ENCODE data around the gene SPA17.

Gene SPA17

DNA sequence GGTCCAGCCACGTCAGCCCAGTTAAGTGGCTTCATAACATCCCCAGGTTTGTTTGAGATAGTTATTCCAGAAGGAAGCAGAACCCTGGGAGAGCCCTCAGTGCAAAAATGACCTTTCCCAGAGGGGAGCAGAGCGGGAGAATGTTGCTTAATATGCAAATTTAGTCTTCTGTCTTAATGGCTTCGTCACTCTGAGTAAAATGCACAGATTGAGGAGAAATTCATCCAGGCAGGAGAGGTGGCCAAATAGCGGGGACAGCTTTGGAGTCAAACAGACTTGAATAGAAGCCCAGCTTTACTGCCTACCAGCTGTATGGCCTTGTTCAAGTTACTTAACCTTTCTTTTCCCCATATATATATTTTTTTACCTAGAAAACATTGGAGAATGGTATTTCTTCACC lies 53.8 kb downstream of the SPA17 start:
- TF ChIP-seq, protein P1, sequence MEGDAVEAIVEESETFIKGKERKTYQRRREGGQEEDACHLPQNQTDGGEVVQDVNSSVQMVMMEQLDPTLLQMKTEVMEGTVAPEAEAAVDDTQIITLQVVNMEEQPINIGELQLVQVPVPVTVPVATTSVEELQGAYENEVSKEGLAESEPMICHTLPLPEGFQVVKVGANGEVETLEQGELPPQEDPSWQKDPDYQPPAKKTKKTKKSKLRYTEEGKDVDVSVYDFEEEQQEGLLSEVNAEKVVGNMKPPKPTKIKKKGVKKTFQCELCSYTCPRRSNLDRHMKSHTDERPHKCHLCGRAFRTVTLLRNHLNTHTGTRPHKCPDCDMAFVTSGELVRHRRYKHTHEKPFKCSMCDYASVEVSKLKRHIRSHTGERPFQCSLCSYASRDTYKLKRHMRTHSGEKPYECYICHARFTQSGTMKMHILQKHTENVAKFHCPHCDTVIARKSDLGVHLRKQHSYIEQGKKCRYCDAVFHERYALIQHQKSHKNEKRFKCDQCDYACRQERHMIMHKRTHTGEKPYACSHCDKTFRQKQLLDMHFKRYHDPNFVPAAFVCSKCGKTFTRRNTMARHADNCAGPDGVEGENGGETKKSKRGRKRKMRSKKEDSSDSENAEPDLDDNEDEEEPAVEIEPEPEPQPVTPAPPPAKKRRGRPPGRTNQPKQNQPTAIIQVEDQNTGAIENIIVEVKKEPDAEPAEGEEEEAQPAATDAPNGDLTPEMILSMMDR (IDR thresholded peaks at IDR 0.05; ENCODE audit: low read depth, low read length) = no peak
- no peak overlapping the region for H3K4me3 ChIP-seq (replicated peaks in 1 of 2; ENCODE audit: low read depth in 2 of 2, low read length in 2 of 2)
- DNase-seq (ENCODE audit: low read depth in 2 of 2) = no peak

DNA sequence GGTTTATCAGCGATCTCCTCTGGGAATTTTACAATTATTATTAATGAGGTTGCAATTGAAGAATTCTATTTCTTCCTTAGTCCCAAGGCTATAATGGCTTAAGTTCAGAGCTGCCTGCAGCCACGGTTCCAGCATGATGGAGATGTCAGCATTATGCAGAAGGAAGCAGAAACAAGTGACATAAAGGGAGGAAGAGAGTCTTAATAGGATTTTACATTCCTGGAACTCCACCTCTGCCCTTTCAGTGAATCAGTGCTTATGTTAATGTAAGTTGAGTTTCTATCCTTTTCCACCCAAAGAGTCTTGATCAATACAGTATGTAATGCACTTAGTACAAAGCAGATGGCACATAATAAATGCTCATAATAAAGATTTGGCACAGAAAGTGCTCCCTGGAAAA lies 54.4 kb downstream of the SPA17 start:
- DNase-seq (ENCODE audit: low read depth in 2 of 2) = no peak
- TF ChIP-seq, protein P1 (IDR thresholded peaks at IDR 0.05; ENCODE audit: low read depth, low read length) = no peak
- H3K4me3 ChIP-seq (replicated peaks in 1 of 2; ENCODE audit: low read depth in 2 of 2, low read length in 2 of 2) = no peak overlapping the region

DNA sequence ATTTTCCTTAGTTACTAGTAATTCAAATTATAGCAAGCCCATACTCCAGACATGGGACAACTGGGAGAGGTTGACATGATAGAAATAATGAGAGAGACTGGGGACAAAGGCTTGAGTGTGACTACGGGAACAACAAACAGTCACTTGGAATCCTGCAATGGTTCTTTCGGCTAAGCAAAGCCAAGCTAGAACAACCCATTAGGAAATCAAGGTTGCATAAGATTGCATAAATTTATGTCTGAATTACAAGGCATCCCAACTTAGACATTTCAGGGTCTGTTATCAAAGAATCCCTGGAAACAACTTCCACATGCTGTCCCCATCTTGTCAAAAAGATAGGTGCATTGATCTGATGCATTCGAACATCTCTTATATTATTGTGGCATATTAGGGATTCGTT lies 55.9 kb downstream of the SPA17 start:
- H3K4me3 ChIP-seq (replicated peaks in 1 of 2; ENCODE audit: low read depth in 2 of 2, low read length in 2 of 2) = no peak overlapping the region
- TF ChIP-seq, protein P1 (IDR thresholded peaks at IDR 0.05; ENCODE audit: low read depth, low read length) = no peak
- no peak for DNase-seq (ENCODE audit: low read depth in 2 of 2)

DNA sequence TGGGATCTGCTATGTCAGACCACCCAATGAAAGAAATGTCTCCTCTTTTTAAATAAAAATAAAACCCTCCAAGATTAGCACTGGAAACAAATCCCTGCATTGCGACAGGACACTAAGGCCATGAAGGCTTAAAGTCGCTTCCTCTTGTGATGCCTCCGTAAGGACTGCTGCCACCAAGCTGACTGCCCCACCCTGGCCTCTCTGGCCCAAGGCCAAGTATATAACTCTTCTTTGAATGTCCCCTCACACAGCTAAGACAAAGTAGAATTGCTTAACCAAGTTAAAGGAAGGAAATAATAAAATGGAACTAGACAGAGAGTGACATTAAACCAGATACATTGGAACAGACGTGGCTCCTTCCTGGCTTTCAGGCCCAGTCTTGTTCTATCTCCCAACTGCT lies 58.5 kb downstream of the SPA17 start:
- no peak for DNase-seq (ENCODE audit: low read depth in 2 of 2)
- TF ChIP-seq, protein P1 (IDR thresholded peaks at IDR 0.05; ENCODE audit: low read depth, low read length) = no peak
- no peak overlapping the region for H3K4me3 ChIP-seq (replicated peaks in 1 of 2; ENCODE audit: low read depth in 2 of 2, low read length in 2 of 2)

DNA sequence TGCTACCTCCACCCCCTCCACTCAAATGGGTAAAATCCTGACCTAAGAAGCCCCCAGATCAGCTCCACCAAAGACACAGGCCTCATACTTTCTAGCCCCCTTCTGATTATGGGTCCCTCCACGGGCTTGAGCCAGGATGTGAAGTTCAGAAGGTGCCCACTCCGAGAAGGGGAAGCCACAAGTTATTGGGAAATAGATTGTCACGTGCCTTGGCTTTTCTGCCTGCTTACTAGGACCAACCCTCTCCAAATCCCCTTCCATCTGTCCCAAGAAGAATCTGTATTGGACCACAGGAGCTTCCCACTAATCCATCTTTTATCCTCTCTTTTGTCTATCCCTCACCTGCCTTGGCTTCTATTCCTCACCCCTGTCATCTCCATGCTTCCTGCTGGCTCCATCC lies 63.0 kb downstream of the SPA17 start:
- H3K4me3 ChIP-seq (replicated peaks in 1 of 2; ENCODE audit: low read depth in 2 of 2, low read length in 2 of 2) = no peak overlapping the region
- no peak for DNase-seq (ENCODE audit: low read depth in 2 of 2)
- TF ChIP-seq, protein P1 (IDR thresholded peaks at IDR 0.05; ENCODE audit: low read depth, low read length) = no peak

DNA sequence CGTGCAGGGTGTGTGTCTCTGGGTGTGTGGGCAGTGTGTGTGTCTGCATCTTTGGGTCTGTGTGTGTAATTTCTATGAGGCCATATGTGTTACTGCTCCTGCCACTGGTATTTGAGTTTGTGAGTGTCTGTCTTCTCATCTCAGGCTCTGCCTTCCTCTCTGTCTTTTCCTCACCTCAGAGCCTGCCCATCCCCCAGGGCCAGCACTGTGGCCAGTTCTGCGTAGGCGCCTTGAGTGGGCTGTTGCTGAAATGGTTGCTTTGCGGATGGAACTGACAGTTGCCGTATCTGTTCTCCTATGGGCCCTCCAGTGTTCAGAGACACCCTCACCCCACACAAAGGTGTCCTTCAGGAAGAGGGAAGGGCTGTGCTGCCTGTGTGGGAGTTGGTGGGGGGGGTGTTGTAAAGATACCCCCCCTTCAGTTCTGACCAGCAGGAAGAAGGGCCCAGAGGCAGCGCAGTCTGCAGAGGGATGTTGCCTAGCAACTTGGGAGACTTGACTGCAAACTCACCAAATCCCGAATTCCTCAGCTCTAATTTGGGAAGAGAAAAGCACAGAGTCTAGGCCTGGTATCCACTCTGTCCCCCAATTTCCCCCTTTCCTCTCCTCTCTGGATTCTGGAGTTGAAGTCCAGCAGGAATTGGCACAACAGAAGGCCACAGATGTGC lies 64.1 kb downstream of the SPA17 start:
- TF ChIP-seq, protein P1 (IDR thresholded peaks at IDR 0.05; ENCODE audit: low read depth, low read length) = no peak
- no peak overlapping the region for H3K4me3 ChIP-seq (replicated peaks in 1 of 2; ENCODE audit: low read depth in 2 of 2, low read length in 2 of 2)
- DNase-seq (ENCODE audit: low read depth in 2 of 2) = no peak

Data from cardiac fibroblast (primary cell).